Activated gamma-delta T cell treated with Interleukin-2 at 50 U/mL for 16 hours (primary cell): ENCODE measurements around the gene ARHGAP45.
A peak's percentile ranks its signal among the peaks of the same experiment; 100 is the strongest.
"Not testable (repeated sequence)": the region's sequence is repeated elsewhere in the genome, so short reads cannot be mapped to it uniquely, and the experiment has no call there.

Source experiments
- DNase-seq: peaks from one replicate; pipeline ENCODE4 v3.0.0-alpha.2; 2020

ARHGAP45 gene

GRCh38 chr19:1105008-1105872, 38.3 kb downstream of the ARHGAP45 start:
- DNase-seq, result no peak

GRCh38 chr19:1105873-1106840, 39.2 kb downstream of the ARHGAP45 start:
- DNase-seq, result no peak

DNA sequence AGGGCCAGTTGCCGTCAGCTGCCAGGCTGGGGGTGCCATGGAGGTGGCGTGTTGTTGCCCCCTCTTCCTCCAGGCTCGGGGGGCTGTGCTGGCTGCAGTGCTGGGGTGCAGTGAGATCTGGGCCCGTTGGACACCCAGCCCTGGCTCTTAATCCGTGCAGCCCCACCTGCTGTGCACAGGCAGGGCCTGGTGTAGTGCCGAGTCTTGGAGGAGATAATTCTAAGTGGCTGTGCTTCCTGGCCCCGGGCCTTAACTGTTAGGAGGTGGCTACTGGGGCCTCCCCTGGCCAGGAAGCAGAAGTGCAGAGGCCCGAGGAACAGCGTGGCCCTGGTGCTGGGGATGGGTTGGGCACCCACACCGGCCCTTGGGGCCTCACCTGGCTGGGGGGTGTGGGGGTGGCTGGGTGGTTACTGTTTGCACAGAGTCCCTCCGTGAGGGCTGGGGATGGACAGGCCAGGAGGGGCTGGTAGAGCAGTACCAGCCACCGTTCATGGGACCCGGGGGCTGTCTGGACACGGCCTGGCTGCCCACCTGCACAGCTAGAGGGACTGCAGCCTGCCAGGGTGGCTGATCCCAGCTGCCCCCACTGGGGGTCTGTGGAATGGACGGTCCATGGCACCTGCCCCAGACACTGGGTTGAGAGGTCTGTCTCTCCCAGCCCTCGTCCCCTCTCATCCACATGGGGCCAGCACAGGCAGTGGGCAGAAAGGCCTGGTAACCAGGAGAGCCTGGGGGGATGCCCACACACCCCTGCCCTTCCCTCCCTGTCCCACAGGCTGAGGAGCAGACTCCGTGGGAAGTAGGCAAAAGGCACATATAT, 40.1 kb downstream of the ARHGAP45 start:
- no peak for DNase-seq

DNA sequence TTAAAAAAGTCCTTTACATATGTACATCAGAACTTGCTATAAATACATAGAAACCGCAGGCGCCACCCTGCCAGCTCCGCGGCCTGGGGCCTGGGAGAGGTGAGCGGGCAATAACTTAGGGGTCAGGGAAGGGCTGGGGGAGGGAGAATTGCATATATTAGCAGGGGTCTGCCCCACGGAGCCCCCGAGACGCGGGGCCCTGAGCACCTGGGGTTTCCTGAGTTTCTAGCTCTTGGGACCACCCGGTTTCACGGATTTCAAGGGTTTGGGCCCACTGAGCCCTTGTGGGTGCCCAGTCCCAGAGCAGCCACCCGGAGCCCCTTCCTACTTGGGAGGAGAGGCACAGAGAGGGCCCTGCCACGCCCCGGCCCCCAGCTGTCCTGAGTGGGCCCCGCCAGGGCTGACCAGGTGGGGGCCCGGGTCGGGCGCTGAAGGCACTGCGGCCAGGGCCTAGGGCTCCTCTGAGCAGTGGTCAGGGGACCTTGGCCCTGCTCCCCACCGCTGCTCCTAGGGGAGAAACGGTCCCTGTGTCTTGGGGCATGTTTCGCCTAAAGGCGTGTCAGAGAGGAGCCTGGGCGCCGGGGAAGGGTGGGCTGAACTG, 40.8 kb downstream of the ARHGAP45 start:
- DNase-seq, result no peak

DNA sequence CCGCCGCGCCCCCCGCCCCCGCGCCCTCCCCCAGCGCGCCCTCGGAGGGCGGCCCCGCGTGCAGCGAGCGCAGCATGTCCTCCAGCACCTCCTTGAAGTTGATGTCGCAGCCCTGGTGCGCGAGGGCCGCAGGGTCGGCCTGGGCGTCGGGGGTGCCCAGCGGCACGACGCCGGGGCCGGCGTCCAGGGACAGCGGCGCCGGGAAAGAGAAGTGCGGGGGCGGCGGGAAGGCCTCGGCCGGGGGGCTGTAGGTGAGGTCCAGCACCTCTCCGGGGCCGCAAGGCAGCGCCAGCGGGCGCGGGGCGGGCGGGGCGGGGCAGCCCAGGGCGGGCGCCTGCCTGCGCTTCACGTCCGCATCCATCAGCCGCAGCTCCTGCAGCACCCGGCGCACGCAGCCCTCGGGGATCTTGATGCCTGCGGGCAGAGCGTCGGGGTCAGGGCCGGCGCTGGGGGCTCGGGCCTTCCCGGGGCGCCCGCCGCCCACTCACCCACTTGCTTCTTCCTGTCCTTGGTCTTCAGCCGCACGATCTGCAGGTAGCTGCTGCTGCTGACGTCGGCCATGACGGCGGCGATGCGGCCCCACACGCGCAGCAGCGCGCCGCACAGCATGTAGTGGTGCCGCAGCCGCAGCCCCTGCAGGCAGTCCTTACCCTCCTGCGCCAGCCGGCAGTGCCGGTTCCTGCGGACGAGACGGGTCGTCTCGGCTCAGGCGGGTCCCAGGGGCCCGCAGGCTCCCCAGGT, 41.5 kb downstream of the ARHGAP45 start:
- DNase-seq, result no peak

DNA sequence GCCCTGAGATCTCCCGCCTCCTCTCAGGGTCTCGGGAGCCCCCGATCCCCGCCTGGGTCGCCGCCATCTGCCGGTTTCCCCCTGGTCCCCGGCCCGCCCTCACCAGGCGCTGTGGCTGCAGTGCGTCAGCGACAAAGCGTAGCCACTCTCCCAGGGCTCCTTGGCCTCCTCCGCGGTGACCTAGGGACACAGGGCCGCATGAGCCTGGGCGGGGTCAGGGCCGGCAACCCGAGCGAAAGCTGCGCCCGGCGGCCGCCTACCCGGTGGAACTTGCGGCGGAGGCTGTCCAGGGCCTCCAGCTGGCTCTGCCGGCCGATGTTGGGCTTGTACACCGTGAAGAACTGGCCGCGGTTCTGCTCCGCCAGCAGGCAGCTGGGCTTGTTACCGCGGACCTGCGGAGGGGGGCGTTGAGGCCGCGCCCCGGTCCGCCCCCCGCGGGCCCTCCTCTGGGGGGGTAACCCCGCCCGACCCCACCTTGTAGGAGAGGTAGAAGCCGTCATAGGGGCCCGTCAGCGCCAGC, 42.1 kb downstream of the ARHGAP45 start:
- no peak for DNase-seq

GRCh38 chr19:1109697-1110671, 43.0 kb downstream of the ARHGAP45 start:
- DNase-seq, result no peak

GRCh38 chr19:1110809-1111640, 44.1 kb downstream of the ARHGAP45 start:
- no peak for DNase-seq

GRCh38 chr19:1111641-1112267, 44.8 kb downstream of the ARHGAP45 start:
- no peak for DNase-seq

- DNase-seq, result no peak
Measured at GRCh38 chr19:1112268-1113029, 45.5 kb downstream of the ARHGAP45 start.

DNA sequence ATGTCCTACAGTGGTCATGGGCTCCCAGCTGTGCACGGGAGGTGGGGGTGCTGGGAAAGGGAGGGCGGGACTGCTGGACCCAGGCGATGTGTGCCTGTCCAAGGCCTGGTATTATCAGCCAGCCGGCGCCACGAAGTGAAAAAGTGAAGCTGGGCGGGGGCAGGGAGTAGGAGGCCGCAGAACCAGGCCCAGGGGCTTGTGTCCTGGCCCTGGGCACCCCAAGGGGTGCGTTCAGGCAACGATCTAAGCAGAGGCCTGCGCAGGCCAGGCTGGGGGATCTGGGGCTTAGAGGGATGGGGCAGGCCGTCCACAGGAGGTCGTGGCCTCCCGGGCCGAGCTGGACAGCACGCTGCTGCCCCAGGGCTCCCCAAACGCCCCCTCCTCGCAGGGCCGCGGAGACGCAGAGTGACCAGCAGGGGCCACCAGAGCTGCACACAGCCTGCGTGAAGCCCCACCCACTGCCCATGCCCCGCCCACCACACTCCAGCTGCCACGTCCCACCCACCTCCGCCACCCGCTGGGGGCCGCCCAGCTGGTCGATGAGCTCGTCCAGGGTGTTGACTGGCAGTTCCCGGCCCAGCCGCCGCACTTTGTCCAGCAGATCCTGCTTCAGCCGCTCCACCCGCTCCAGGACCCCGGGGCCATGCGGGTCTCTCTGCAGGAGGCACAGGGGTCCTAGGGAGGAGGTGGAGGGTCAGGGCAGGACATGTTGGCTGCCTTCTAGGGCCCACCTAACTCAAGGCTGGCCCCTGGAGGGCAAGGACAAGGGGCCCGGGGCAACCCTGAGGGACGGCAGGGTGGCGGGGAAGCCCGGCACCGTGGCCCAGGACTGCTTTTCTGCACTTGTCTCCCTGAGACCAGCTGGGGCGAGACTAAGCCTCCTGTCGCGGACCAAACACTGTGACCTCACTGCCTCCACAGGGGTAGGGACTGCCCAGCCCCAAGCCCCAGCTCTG, 46.3 kb downstream of the ARHGAP45 start:
- DNase-seq, result peak; percentile 86

DNA sequence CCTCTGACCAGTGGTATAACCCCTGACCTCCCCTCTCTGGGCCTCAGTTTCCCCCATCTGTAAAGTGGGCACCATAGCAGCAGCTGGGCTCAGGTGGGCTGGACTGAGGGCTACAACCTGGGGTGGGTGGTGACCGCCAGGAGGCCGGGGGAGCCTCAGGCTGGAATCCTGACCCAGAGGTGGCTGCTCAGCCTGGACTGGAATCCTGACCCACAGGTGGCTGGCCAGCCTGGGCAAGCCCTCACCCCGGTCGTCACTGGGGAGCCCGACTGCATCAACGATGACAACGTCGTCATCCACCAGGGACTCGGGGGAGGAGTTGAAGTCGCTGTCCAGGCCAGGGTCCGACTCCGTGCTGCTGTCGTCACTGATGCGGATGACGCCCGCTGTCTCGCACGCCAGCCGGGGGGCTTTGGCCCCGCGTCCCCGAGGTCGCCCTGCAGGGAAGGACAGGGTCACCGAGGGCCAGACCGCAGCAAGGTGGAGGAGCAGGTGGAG, 47.1 kb downstream of the ARHGAP45 start:
- DNase-seq, result no peak

DNA sequence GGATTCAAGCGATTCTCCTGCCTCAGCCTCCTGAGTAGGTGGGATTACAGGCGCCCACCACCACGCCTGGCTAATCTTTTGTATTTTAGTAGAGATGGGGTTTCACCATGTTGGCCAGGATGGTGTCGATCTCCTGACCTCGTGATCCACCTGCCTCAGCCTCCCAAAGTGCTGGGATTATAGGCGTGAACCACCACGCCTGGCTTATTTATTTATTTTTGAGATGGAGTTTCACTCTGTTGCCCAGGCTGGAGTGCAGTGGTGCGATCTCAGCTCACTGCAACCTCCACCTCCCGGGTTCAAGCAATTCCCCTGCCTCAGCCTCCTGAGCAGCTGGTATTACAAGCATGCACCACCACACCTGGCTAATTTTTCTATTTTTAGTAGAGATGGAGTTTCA, 47.8 kb downstream of the ARHGAP45 start:
- not testable (repeated sequence) for DNase-seq

GRCh38 chr19:1115646-1116420, 48.9 kb downstream of the ARHGAP45 start:
- no peak for DNase-seq

DNA sequence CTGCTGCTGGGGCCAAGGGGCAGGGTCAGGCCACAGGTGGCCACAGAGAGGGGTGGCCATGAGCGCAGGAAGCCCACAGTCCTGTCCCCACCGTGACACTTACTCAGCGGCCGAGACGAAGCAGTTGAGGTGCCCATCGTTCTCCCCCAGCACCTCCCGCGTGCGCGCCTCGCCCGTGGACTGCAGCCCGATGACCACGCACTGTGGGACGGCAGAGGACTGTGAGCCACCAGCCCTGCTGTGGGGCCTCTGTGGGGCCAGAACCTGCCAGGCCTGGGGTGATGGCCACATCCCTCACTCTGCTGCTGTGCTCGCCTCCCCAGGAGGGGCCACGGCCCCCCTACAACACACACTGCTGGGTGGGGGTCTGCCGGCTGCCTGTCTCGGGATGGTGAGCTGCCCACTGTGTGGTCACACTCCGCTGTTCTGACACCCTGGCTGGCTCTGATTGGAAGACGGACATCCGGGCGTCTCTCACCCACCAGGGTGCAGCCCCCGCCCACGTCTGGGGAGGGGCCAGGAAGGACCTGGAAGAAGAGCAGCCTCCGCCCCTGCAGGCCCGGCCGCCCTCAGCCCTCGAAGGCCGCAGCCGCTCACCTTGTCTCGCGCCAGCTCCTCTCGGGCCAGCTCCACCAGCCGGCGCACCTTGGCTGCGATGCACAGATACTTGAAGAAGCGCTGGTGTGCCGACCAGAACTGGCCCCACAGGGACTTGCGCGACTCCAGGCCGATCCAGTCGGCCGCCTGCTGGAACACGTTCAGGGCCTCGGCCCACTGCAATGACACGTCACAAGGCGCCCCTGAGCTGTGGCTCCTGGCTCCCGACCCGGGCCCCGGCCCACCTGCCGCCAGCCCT, 50.0 kb downstream of the ARHGAP45 start:
- no peak for DNase-seq
